T-helper 9 cell (primary cell): ENCODE data around the gene PTS.
A peak's percentile ranks its signal among the peaks of the same experiment; 100 is the strongest.

ENCODE experiments used
- DNase-seq: peaks from one replicate; pipeline ENCODE4 v3.0.0-alpha.2; 2020

Gene PTS

GRCh38 chr11:112267188-112267591, 41.0 kb downstream of the PTS start:
- DNase-seq, result no peak

- no peak for DNase-seq
Observed at GRCh38 chr11:112268406-112268805, 42.2 kb downstream of the PTS start.

- DNase-seq, result no peak
Observed at GRCh38 chr11:112269139-112269538, 42.9 kb downstream of the PTS start.

GRCh38 chr11:112270551-112271180, 44.4 kb downstream of the PTS start:
- DNase-seq, result no peak

- DNase-seq, result no peak
Observed at GRCh38 chr11:112271242-112271641, 45.0 kb downstream of the PTS start.

GRCh38 chr11:112273066-112273465, 46.8 kb downstream of the PTS start:
- DNase-seq, result no peak

GRCh38 chr11:112274007-112274783, 48.0 kb downstream of the PTS start:
- no peak for DNase-seq

- no peak for DNase-seq
Observed at GRCh38 chr11:112277029-112277428, 50.8 kb downstream of the PTS start.

GRCh38 chr11:112277941-112278340, 51.7 kb downstream of the PTS start:
- DNase-seq, result no peak

- no peak for DNase-seq
Observed at GRCh38 chr11:112278803-112279202, 52.6 kb downstream of the PTS start.

GRCh38 chr11:112279901-112280267, 53.7 kb downstream of the PTS start:
- peak; percentile 64 for DNase-seq

- DNase-seq, result peak; percentile 45
Observed at GRCh38 chr11:112280268-112281126, 54.3 kb downstream of the PTS start.

- DNase-seq, result no peak
Observed at GRCh38 chr11:112281726-112282125, 55.5 kb downstream of the PTS start.
